NCI-H1436 treated with DMSO at 0.1 percent for 48 hours (cell line): Measurements from ENCODE around the gene SRGN.
"Not testable (repeated sequence)": the region's sequence is repeated elsewhere in the genome, so short reads cannot be mapped to it uniquely, and the experiment has no call there.

Experiments
- DNase-seq: peaks from one replicate; lab custom pipeline; 2025; lab: John Stamatoyannopoulos, UW

Gene SRGN

GRCh38 chr10:69141304-69141703 is 53.4 kb downstream of the SRGN start:
- DNase-seq = no peak

GRCh38 chr10:69142074-69142473 is 54.2 kb downstream of the SRGN start:
- DNase-seq = not testable (repeated sequence)

GRCh38 chr10:69142983-69143382 is 55.1 kb downstream of the SRGN start:
- no peak for DNase-seq

GRCh38 chr10:69145329-69145728 is 57.4 kb downstream of the SRGN start:
- DNase-seq = no peak

GRCh38 chr10:69145864-69146263 is 58.0 kb downstream of the SRGN start:
- no peak for DNase-seq

GRCh38 chr10:69146759-69147158 is 58.9 kb downstream of the SRGN start:
- DNase-seq = no peak

- DNase-seq = no peak
Observed at GRCh38 chr10:69151984-69152383, 64.1 kb downstream of the SRGN start.

- DNase-seq = no peak
Observed at GRCh38 chr10:69153227-69153626, 65.3 kb downstream of the SRGN start.
